H9 (cell line): ENCODE results near the gene UST. TPM values are rescaled to one million over a fixed set of nuclear protein-coding genes. Genes with fewer than 3 reads are reported as not detected.

Experiments used
- DNase-seq: peaks from one replicate; pipeline ENCODE4 v3.0.0-alpha.2; 2017
- H2AFZ ChIP-seq: one replicate; pipeline ENCODE4 v1.6.1; 2013; ENCODE audit warnings: mild to moderate bottlenecking, low read length, control low read depth, moderate library complexity
- H2AK5ac ChIP-seq: 2 replicates; pipeline ENCODE4 v1.6.1; 2013; ENCODE audit warnings: low read length, control low read depth, mixed read lengths; ENCODE audit not compliant: insufficient read length
- H2BK120ac ChIP-seq: one replicate; pipeline ENCODE4 v1.6.1; 2013; ENCODE audit warnings: low read depth, mild to moderate bottlenecking, low read length, control low read depth, inconsistent platforms; ENCODE audit not compliant: poor library complexity, severe bottlenecking
- H2BK12ac ChIP-seq: 2 replicates; pipeline ENCODE4 v1.6.1; 2013; ENCODE audit warnings: low read length, control low read depth, mixed read lengths, low read depth; ENCODE audit not compliant: insufficient read length
- H2BK15ac ChIP-seq: 2 replicates; pipeline ENCODE4 v1.6.1; 2013; ENCODE audit warnings: low read depth, low read length, control low read depth
- H2BK20ac ChIP-seq: one replicate; pipeline ENCODE4 v1.6.1; 2013; ENCODE audit warnings: low read depth, mild to moderate bottlenecking, low read length, control low read depth, inconsistent platforms; ENCODE audit not compliant: poor library complexity, severe bottlenecking
- H2BK5ac ChIP-seq: 2 replicates; pipeline ENCODE4 v1.6.1; 2013; ENCODE audit warnings: low read length, control low read depth, mixed read lengths; ENCODE audit not compliant: insufficient read length
- H3K14ac ChIP-seq: 2 replicates; pipeline ENCODE4 v1.6.1; 2013; ENCODE audit warnings: low read length, control low read depth; ENCODE audit not compliant: insufficient read depth
- H3K18ac ChIP-seq: 2 replicates; pipeline ENCODE4 v1.6.1; 2013; ENCODE audit warnings: low read depth, mild to moderate bottlenecking, mixed read lengths, low read length, control low read depth; ENCODE audit not compliant: insufficient read length
- H3K23ac ChIP-seq: 2 replicates; pipeline ENCODE4 v1.6.1; 2013; ENCODE audit warnings: low read length, control low read depth, mixed read lengths, low read depth; ENCODE audit not compliant: insufficient read length
- H3K23me2 ChIP-seq: 2 replicates; pipeline ENCODE4 v1.6.1; 2013; ENCODE audit warnings: low read depth, mild to moderate bottlenecking, mixed read lengths, low read length, control low read depth; ENCODE audit not compliant: insufficient read length, poor library complexity, severe bottlenecking
- H3K27ac ChIP-seq: 2 replicates; pipeline ENCODE4 v1.5.1; 2013; ENCODE audit warnings: low read length, control low read depth, mixed read lengths, low read depth; ENCODE audit not compliant: insufficient read length
- H3K27me3 ChIP-seq: 2 replicates; pipeline ENCODE4 v1.6.1; 2013; ENCODE audit warnings: low read length, control low read depth, inconsistent platforms; ENCODE audit not compliant: insufficient read depth
- H3K4ac ChIP-seq: 2 replicates; pipeline ENCODE4 v1.6.1; 2013; ENCODE audit warnings: low read depth, mild to moderate bottlenecking, control low read depth, inconsistent platforms, low read length, moderate library complexity
- H3K4me1 ChIP-seq: 2 replicates; pipeline ENCODE4 v1.6.1; 2013; ENCODE audit warnings: low read length, control low read depth, inconsistent platforms; ENCODE audit not compliant: insufficient read depth
- H3K4me2 ChIP-seq: 2 replicates; pipeline ENCODE4 v1.6.1; 2013; ENCODE audit warnings: low read length, control low read depth, mixed read lengths; ENCODE audit not compliant: insufficient read length, insufficient read depth
- H3K56ac ChIP-seq: 2 replicates; pipeline ENCODE4 v1.6.1; 2013; ENCODE audit warnings: low read depth, mild to moderate bottlenecking, mixed read lengths, low read length, control low read depth; ENCODE audit not compliant: insufficient read length
- H3K79me1 ChIP-seq: 2 replicates; pipeline ENCODE4 v1.6.1; 2013; ENCODE audit warnings: low read depth, mild to moderate bottlenecking, moderate library complexity, low read length, control low read depth, inconsistent platforms; ENCODE audit not compliant: insufficient read depth, poor library complexity, severe bottlenecking
- H3K79me2 ChIP-seq: 2 replicates; pipeline ENCODE4 v1.6.1; 2013; ENCODE audit warnings: low read length, control low read depth, inconsistent platforms; ENCODE audit not compliant: insufficient read depth
- H3K9ac ChIP-seq: 2 replicates; pipeline ENCODE4 v1.6.1; 2013; ENCODE audit warnings: low read length, control low read depth, mixed read lengths; ENCODE audit not compliant: insufficient read length; ENCODE audit errors: extremely low read depth
- H3K9me3 ChIP-seq: one replicate; pipeline ENCODE4 v1.6.1; 2013; ENCODE audit warnings: low read depth, low read length, inconsistent platforms; ENCODE audit not compliant: control insufficient read depth
- H3T11ph ChIP-seq: one replicate; pipeline ENCODE4 v1.6.1; 2013; ENCODE audit warnings: mild to moderate bottlenecking, low read length, control low read depth, inconsistent platforms
- H4K20me1 ChIP-seq: one replicate; pipeline ENCODE4 v1.6.1; 2013; ENCODE audit not compliant: control insufficient read depth, insufficient read length, insufficient read depth
- H4K5ac ChIP-seq: 2 replicates; pipeline ENCODE4 v1.6.1; 2013; ENCODE audit warnings: low read depth, mild to moderate bottlenecking, mixed read lengths, low read length, control low read depth; ENCODE audit not compliant: insufficient read length
- H4K8ac ChIP-seq: replicated peaks from 2 replicates; pipeline ENCODE4 v1.6.1; 2013; ENCODE audit warnings: low read length, control low read depth, mixed read lengths, low read depth; ENCODE audit not compliant: insufficient read length
- H4K91ac ChIP-seq: 2 replicates; pipeline ENCODE4 v1.6.1; 2013; ENCODE audit warnings: low read depth, mild to moderate bottlenecking, moderate library complexity, mixed read lengths, low read length, control low read depth; ENCODE audit not compliant: insufficient read length
- H3K27ac Mint-ChIP-seq, 3 experiments: 2 replicates in 2 of 3; 3 replicates in 1 of 3; pipeline ENCODE4 v1.8.0; 2020 to 2021; ENCODE audit warnings: mixed read lengths in 3 of 3, mild to moderate bottlenecking in 1 of 3, moderate library complexity in 1 of 3
- H3K27me3 Mint-ChIP-seq: 2 replicates; pipeline ENCODE4 v1.8.0; 2021; ENCODE audit warnings: low read depth, mild to moderate bottlenecking, moderate library complexity, mixed read lengths
- H3K36me3 Mint-ChIP-seq, 3 experiments: 2 replicates in 2 of 3; 3 replicates in 1 of 3; pipeline ENCODE4 v1.8.0; 2020 to 2021; ENCODE audit warnings: low read depth in 3 of 3, mixed read lengths in 3 of 3; ENCODE audit not compliant: insufficient read depth in 1 of 3
- H3K4me1 Mint-ChIP-seq, 2 experiments: 2 replicates each; pipeline ENCODE4 v1.8.0; 2020; ENCODE audit warnings: mixed read lengths in 2 of 2
- H3K4me3 Mint-ChIP-seq, 2 experiments: 2 replicates in 1 of 2; 3 replicates in 1 of 2; pipeline ENCODE4 v1.8.0; 2020 to 2021; ENCODE audit warnings: mild to moderate bottlenecking in 2 of 2, mixed read lengths in 2 of 2, moderate library complexity in 1 of 2
- H3K9me3 Mint-ChIP-seq, 2 experiments: 2 replicates in 1 of 2; 3 replicates in 1 of 2; pipeline ENCODE4 v1.8.0; 2020; ENCODE audit warnings: mild to moderate bottlenecking in 2 of 2, mixed read lengths in 2 of 2, moderate library complexity in 1 of 2
- CTCF ChIP-seq: fragments of 200-600 bp; sonication (generic); conservative IDR thresholded peaks from 3 replicates; pipeline ENCODE4 v1.8.0; 2021; ENCODE audit warnings: antibody characterized with exemption, mild to moderate bottlenecking
- WGBS: extraction: QIAGEN DNeasy Blood & Tissue Kit; methylation state at CpG from one replicate; pipeline ENCODE4 v1.1.7; 2013; ENCODE audit warnings: missing lambda C conversion rate, low lambda C conversion rate, mixed read lengths; ENCODE audit not compliant: insufficient read length; ENCODE audit errors: extremely low coverage; 5-methylcytosine and 5-hydroxymethylcytosine counted together
- total RNA-seq: library from RNA; stranded (reverse); gene quantifications from 2 replicates; pipeline ENCODE4 v1.2.1, GENCODE V29; 2021

The UST gene
- total RNA-seq, 1 experiment from 2014 or later = 14.4 TPM

GRCh38 chr6:148761527-148762011 lies 14.7 kb downstream of the UST start:
- DNase-seq = no peak
- Histone ChIP-seq H2BK120ac (no peak overlapping the region), H3K9me3 (no peaks in the 10 kb centered on the region), H2BK15ac (no peak overlapping the region), H3K27ac (no peak overlapping the region), H3K27me3 (no peaks in the 10 kb centered on the region; the same call in 1 of the 2 replicates), H3K18ac (no peak overlapping the region), H4K20me1 (no peaks in the 10 kb centered on the region), H2BK12ac (no peak overlapping the region), H2BK20ac (no peak overlapping the region), H3K4me2 (no peak overlapping the region), H3K23me2 (no peaks in the 10 kb centered on the region), H3K79me2 (peaks cover 37% of the 10 kb centered on the region), H2BK5ac (no peak overlapping the region), H4K91ac (no peak overlapping the region), H3T11ph (no peak overlapping the region), H4K8ac (no peak overlapping the region), H3K4me1 (peaks cover 18% of the 10 kb centered on the region; the same call in 1 of the 2 replicates), H3K79me1 (peaks cover 16% of the 10 kb centered on the region), H3K23ac (no peak overlapping the region), H3K14ac (no peak overlapping the region), H3K9ac (no peak overlapping the region), H2AK5ac (peak overlapping the region; percentile 54), H3K4ac (no peak overlapping the region), H2AFZ (no peak overlapping the region), H4K5ac (no peak overlapping the region), H3K56ac (no peak overlapping the region)
- no CpG with 5 or more reads among the region's 8 CpGs for WGBS
- TF ChIP-seq CTCF = no peak
- H3K27me3 Mint-ChIP-seq = no peaks in the 10 kb centered on the region
- H3K36me3 Mint-ChIP-seq = peaks cover 0 to 14% (median 10%) of the 10 kb centered on the region in 3 experiments; a peak in 5 of 7 replicates
- H3K4me3 Mint-ChIP-seq = 0 out of 5 replicates have a peak overlapping the region, but pooled peaks of 1 of the 2 experiments have one; percentile 47
- H3K9me3 Mint-ChIP-seq = peaks cover 3 to 13% of the 10 kb centered on the region in 2 experiments; a peak in 4 of 5 replicates
- peaks cover 66 to 74% of the 10 kb centered on the region in 2 experiments for H3K4me1 Mint-ChIP-seq
- H3K27ac Mint-ChIP-seq = peak overlapping the region; percentile 59 to 88 (median 70); a peak in 5 of 7 replicates
